PC-3 (cell line): ENCODE measurements around the gene TPP2.

ENCODE experiments used
- EZH2 ChIP-seq: fragments of 300-600 bp; sonication (generic); IDR thresholded peaks from one replicate; pipeline ENCODE4 v1.6.1; 2017; ENCODE audit warnings: antibody characterized with exemption, mild to moderate bottlenecking, low read length; ENCODE audit not compliant: unreplicated experiment
- EZH2phosphoT487 ChIP-seq: fragments of 300-600 bp; sonication (generic); IDR thresholded peaks from 2 replicates; pipeline ENCODE4 v1.6.1; 2018; ENCODE audit warnings: mild to moderate bottlenecking, antibody characterized with exemption, low read length, borderline replicate concordance
- TF ChIP-seq, protein P1 (sequence below): fragments of 300-600 bp; sonication (generic); conservative IDR thresholded peaks from 2 replicates; pipeline ENCODE4 v1.5.1; 2017; ENCODE audit warnings: antibody characterized with exemption, low read depth, mild to moderate bottlenecking, low read length

DNA sequence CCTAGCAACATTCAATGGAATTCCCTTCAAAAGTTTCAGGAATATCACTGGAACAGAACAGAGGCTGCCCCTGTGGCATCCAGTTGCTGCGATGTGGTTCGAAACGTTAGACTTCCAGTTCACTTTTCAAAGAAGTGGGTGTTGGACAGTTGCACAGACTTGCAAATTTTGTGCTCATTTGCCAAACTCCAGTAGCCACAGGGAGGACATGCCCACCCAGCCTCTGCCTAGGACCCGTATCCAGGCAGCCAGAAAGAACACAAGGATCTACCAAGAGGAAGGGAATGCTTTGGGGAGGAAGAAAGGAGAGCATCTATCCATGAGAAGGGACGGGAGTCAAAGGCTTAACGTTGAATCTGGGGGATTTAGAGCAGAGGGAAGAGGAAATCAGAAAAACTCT is 98.2 kb downstream of the TPP2 start, which contains the start of gene METTL21C:
- no peak for TF ChIP-seq EZH2
- TF ChIP-seq, protein P1, sequence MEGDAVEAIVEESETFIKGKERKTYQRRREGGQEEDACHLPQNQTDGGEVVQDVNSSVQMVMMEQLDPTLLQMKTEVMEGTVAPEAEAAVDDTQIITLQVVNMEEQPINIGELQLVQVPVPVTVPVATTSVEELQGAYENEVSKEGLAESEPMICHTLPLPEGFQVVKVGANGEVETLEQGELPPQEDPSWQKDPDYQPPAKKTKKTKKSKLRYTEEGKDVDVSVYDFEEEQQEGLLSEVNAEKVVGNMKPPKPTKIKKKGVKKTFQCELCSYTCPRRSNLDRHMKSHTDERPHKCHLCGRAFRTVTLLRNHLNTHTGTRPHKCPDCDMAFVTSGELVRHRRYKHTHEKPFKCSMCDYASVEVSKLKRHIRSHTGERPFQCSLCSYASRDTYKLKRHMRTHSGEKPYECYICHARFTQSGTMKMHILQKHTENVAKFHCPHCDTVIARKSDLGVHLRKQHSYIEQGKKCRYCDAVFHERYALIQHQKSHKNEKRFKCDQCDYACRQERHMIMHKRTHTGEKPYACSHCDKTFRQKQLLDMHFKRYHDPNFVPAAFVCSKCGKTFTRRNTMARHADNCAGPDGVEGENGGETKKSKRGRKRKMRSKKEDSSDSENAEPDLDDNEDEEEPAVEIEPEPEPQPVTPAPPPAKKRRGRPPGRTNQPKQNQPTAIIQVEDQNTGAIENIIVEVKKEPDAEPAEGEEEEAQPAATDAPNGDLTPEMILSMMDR: no peak
- no peak for TF ChIP-seq EZH2phosphoT487
